ENCODE data around the gene ZNF892. TPM values are rescaled to one million over a fixed set of nuclear protein-coding genes. Genes with fewer than 3 reads are reported as not detected.
"Not testable (repeated sequence)": the region's sequence is repeated elsewhere in the genome, so short reads cannot be mapped to it uniquely, and the experiment has no call there.

Gene ZNF892
- polyA plus RNA-seq, 1 donor (not counting 4 experiments of a cell fraction or from before 2014, with no cell fraction given) = 1.6 TPM

GRCh38 chr2:95185973-95186372 lies 21.3 kb upstream of the ZNF892 start:
- dilution Hi-C loops (cut with MboI; ENCODE audit: extremely low pct_ligation_motif_present, low sequenced_read_pairs) = no loop called here
- H3K4me2 ChIP-seq (ENCODE audit: control insufficient read depth, extremely low read depth, insufficient read depth, low read depth, low read length) = no peak overlapping the region
- no peaks in the 10 kb centered on the region for H3K9me1 ChIP-seq (ENCODE audit: control insufficient read depth, extremely low read depth, insufficient read depth, low read length)
- DNase-seq (ENCODE audit: low read depth, low spot score) (no peak), FAIRE-seq (no peak)
- no peak overlapping the region for H3K27ac ChIP-seq (ENCODE audit: control insufficient read depth, insufficient read depth, low read length)
- no peak for TF ChIP-seq CTCF (optimal IDR thresholded peaks at IDR 0.05 in 1 of 3, IDR thresholded peaks at IDR 0.05 in 1 of 3, conservative IDR thresholded peaks at IDR 0.05 in 1 of 3; ENCODE audit: extremely low read depth in 1 of 3, insufficient read depth in 2 of 3, low read length in 3 of 3)
- H3K9me3 ChIP-seq (ENCODE audit: control insufficient read depth, low read depth, low read length) = peaks cover 3% of the 10 kb centered on the region
- no peaks in the 10 kb centered on the region for H4K20me1 ChIP-seq (ENCODE audit: control insufficient read depth, extremely low read depth, insufficient read depth, low read length)
- H3K79me2 ChIP-seq (ENCODE audit: control insufficient read depth, insufficient read depth, low read length) = no peaks in the 10 kb centered on the region
- H3K27me3 ChIP-seq (ENCODE audit: control insufficient read depth, extremely low read depth, insufficient read depth, low read length) = no peaks in the 10 kb centered on the region
- no peaks in the 10 kb centered on the region for H3K4me1 ChIP-seq (ENCODE audit: control insufficient read depth, extremely low read depth, insufficient read depth, low read length)
- no peak overlapping the region for H2AFZ ChIP-seq (ENCODE audit: control insufficient read depth, low read length)
- H3K36me3 ChIP-seq (ENCODE audit: control insufficient read depth in 2 of 2, extremely low read depth in 1 of 2, insufficient read depth in 2 of 2, low read length in 2 of 2) = peaks cover 8 to 11% of the 10 kb centered on the region in 2 experiments
- H3K4me3 ChIP-seq (ENCODE audit: control insufficient read depth in 2 of 3, extremely low read depth in 1 of 3, insufficient read depth in 2 of 3, low read depth in 1 of 3, low read length in 3 of 3) = no peak overlapping the region
- no peak overlapping the region for H3K9ac ChIP-seq (ENCODE audit: control insufficient read depth, extremely low read depth, insufficient read depth, low read length)

DNA sequence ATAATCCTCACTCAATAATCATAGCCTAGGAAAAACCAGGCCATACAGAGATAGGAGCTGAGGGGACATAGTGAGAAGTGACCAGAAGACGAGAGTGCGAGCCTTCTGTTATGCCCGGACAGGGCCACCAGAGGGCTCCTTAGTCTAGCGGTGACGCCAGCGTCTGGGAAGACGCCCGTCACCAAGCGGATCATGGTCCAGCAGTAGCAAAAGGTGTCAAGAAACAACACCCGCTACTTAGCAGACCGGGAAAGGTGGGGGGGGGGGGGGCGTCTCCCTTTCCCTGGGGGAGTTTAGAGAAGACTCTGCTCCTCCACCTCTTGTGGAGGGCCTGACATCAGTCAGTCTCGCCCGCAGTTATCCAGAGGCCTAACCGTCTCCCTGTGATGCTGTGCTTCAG lies 14.4 kb upstream of the ZNF892 start:
- H3K9me3 ChIP-seq (ENCODE audit: control insufficient read depth, low read depth, low read length); H3K4me2 ChIP-seq (ENCODE audit: control insufficient read depth, extremely low read depth, insufficient read depth, low read depth, low read length); H3K4me3 ChIP-seq (ENCODE audit: control insufficient read depth in 2 of 3, extremely low read depth in 1 of 3, insufficient read depth in 2 of 3, low read depth in 1 of 3, low read length in 3 of 3); H3K4me1 ChIP-seq (ENCODE audit: control insufficient read depth, extremely low read depth, insufficient read depth, low read length); H2AFZ ChIP-seq (ENCODE audit: control insufficient read depth, low read length); H3K79me2 ChIP-seq (ENCODE audit: control insufficient read depth, insufficient read depth, low read length); H3K36me3 ChIP-seq (ENCODE audit: control insufficient read depth in 2 of 2, extremely low read depth in 1 of 2, insufficient read depth in 2 of 2, low read length in 2 of 2); dilution Hi-C loops (cut with MboI; ENCODE audit: extremely low pct_ligation_motif_present, low sequenced_read_pairs); FAIRE-seq; DNase-seq (ENCODE audit: low read depth, low spot score); H3K9ac ChIP-seq (ENCODE audit: control insufficient read depth, extremely low read depth, insufficient read depth, low read length); H4K20me1 ChIP-seq (ENCODE audit: control insufficient read depth, extremely low read depth, insufficient read depth, low read length); H3K27ac ChIP-seq (ENCODE audit: control insufficient read depth, insufficient read depth, low read length); H3K9me1 ChIP-seq (ENCODE audit: control insufficient read depth, extremely low read depth, insufficient read depth, low read length); H3K27me3 ChIP-seq (ENCODE audit: control insufficient read depth, extremely low read depth, insufficient read depth, low read length): not testable (repeated sequence)
- peak in 1 of 3 experiments; percentile 51 for TF ChIP-seq CTCF (optimal IDR thresholded peaks at IDR 0.05 in 1 of 3, IDR thresholded peaks at IDR 0.05 in 1 of 3, conservative IDR thresholded peaks at IDR 0.05 in 1 of 3; ENCODE audit: extremely low read depth in 1 of 3, insufficient read depth in 2 of 3, low read length in 3 of 3)

Data from keratinocyte (primary cell).